GM10266 (cell line): ENCODE measurements around the gene C17orf113.
A peak's percentile ranks its signal among the peaks of the same experiment; 100 is the strongest.
"Not testable (repeated sequence)": the region's sequence is repeated elsewhere in the genome, so short reads cannot be mapped to it uniquely, and the experiment has no call there.

ENCODE experiments used
- DNase-seq: peaks from one replicate; pipeline ENCODE4 v3.0.0; 2012; ENCODE audit errors: extremely low spot score
- CTCF ChIP-seq: IDR thresholded peaks from 2 replicates; pipeline ENCODE4 v1.5.1; 2012; ENCODE audit warnings: mild to moderate bottlenecking, low read depth; ENCODE audit not compliant: control insufficient read depth, insufficient read depth; ENCODE audit errors: missing control alignments

C17orf113 gene

DNA sequence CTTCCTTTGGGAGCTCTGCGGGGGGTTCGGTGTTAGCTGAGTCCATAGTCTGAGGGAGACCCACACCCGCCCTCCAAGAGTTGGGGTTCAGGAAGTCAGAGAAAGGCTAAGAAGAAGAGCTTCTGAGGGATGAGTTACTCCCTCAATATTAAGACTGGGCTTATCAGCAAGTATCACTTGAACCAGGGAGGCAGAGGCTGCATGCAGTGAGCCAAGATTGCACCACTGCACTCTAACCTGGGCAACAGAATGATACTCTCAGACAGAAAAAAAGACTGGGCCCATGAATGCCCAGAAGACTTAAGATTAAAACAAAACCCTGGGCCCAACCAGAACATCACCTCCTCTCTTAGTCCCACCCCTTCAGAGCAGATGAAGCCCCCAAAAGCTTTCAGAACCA is 24.5 kb downstream of the C17orf113 start:
- DNase-seq = no peak
- TF ChIP-seq CTCF = no peak

- no peak for TF ChIP-seq CTCF
- no peak for DNase-seq
Measured at GRCh38 chr17:42025191-42025579, 25.2 kb downstream of the C17orf113 start.

DNA sequence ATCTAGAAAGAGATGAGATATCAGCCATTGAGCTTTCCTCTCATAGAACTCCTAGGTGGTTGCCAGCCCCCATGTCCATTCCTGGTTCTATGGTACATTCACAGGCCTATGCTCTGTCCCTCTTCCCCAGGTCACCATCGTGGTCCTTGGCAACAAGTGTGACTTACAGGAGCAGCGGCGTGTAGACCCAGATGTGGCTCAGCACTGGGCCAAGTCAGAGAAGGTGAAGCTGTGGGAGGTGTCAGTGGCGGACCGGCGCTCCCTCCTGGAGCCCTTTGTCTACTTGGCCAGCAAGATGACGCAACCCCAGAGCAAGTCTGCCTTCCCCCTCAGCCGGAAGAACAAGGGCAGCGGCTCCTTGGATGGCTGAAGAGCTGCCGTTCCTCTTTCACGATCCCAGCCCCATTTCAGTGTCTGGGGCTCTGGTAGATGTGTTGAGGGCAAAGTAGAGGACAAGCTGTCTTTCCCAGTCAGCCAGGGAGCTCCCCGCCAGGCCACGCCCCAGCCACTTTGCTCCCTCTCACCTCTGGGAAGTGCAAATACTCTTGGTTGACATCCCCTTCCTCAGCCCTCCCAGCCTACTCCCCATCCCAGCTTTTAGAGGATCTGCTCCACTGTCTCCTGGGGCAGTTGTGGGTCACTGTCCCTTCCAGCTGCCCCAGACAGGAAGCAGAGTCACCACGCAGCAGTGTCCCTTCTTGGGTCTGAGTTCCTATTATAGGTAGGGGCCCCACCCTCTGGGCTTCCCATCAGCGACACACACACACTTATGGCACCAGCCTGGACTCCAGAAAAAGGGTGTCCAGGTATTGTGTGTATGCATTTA is 26.7 kb downstream of the C17orf113 start:
- no peak for TF ChIP-seq CTCF
- no peak for DNase-seq

- DNase-seq = not testable (repeated sequence)
Measured at GRCh38 chr17:42020845-42021244, 29.6 kb downstream of the C17orf113 start.

DNA sequence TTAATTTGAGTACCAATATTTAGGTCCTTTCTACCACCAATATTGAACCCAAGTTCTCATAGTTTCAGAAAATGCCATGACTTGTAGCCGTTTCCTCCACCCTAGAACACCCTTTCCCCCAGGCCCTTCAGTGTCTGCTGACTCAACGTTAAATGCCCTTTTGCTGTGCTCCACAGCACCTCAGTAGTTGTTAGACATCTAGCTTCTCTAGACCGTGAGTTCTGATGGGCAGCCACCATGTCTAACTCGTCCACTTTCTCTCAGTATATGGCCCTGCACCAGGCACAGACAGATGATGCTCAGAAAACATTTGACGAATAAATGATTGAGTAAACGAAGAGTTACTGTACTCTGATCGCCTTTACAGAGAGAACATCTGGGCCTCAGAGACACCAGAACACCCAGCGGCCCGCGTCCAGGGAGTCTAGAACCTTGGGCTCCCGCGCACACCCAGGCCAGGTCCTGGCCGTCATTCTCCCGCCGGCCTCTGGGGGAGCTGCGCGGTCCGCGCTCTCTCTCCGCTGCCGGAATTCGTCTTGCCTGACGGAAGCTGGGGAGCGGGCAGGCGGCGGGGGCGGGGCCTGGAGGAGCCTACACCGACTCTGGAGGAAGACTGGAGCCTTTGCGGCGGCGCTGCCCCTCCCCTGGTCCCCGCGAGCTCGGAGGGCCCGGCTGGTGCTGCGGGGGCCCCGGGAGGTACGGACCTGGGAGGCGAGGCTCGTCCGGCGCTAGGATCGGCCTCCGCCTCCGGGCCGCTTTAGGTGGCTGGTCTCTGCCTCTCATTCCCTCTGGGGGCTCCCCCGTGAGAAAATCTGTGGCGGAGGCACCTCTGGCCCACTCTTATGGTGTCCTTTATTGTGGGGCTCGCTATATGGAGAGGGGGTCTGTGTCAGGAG is 30.6 kb downstream of the C17orf113 start, which contains the start of gene NKIRAS2:
NKIRAS2 (plus strand) TSS at position 582 of the 896 bp plus-strand sequence. CDS start 1,488 bp downstream, outside the sequence.
- peak; percentile 93 for TF ChIP-seq CTCF

DNA sequence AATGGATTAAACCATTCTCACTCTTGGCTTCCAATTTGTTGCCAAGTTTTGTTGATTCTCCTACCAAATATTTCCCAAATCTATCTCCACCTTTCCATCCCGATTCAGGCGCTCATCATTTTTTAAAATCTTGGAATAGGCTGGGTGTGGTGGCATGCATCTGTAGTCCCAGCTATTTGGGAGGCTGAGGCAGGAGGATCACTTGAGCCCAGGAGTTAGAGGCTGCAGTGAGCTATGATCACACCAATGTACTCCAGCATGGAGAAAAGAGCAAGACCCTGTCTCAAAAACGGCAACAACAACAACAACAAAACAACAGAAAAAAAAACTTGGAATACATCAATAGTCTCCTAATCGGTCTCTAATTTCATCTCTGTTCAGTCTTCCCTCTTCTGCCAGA is 31.4 kb downstream of the C17orf113 start:
- DNase-seq = no peak
- TF ChIP-seq CTCF = no peak

More for the DNA sequence above, 30.6 kb downstream of the C17orf113 start, which contains the start of gene NKIRAS2:
- peak; percentile 93 for DNase-seq

GRCh38 chr17:42018339-42018738 is 32.1 kb downstream of the C17orf113 start:
- no peak for TF ChIP-seq CTCF
- DNase-seq = no peak
